Measurements from ENCODE around the gene PRPF6.

PRPF6 gene

DNA sequence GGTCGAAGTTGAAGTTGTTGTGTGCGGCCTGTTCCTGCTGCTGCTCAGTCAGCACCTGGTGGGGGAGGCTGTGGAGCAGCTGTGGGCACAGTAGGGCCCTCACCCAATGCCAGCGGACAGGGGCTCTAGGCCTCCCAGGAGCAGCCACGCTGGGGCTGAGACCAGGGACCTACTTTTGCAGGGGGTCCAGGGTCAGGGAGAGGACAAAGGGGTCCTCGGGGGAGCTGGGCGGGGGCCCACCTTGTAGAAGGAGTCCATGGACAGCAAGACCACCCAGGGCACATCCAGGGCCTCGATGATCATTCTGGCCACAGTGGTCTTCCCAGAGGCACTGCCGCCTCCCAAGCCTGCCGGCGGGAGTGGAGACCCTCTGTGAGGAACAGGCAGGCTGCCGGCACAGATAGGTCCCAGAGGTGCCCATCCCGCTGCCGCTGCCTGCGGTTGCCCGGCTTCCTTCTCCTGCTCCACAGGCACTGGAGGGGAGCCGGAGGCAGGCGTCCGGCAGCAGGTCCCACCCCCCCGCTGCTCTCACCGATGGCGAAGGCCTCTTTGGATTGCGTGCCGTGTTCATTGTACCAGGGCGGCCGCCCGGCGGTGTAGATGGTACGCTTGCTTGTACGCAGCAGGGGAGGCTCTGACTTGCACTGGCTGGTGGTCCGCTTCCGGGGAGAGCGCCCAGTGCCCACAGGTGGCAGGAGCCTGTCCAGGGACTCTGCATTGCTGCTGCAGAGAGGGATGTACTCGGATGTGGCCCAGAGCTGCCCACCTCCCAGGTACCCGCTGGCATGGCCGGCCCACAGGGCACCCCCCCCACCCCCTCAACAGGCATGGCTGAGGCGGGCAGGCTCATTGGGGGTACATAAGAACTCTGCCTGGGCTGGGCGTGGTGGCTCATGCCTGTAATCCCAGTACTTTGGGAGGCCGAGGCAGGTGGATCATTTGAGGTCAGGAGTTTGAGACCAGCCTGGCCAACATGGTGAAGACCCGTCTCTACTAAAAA is 34.7 kb upstream of the PRPF6 start:
- no peak for DNase-seq

DNA sequence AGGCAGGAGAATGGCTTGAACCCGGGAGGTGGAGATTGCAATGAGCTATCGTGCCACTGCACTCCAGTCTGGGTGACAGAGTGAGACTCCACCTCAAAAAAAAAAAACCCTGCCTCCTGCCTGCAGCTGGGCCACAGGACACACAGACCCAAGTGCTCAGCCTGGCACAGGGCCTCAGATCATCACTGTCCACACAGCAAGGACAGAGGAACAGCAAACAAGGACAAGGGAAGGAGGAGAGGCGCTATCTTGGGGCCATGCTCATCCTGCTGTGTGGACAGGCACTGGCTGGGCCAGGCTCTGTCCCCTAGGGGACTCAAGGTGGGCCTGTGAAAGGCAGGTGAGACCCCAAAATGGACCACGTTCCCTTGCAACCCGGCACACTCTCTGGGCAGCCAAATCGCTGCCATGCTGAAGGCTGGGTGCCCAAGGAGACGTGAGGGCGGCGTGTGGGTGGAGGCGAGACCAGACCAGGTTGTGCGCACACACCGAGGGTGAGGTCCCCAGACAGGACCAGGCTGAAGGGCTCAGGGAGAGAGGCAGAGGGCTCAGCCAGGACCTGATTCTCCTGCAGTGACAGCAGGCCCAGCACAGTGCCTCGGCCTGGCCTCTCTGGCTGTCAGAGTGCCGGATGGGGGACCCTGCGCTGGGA is 33.8 kb upstream of the PRPF6 start:
- no peak for DNase-seq

DNA sequence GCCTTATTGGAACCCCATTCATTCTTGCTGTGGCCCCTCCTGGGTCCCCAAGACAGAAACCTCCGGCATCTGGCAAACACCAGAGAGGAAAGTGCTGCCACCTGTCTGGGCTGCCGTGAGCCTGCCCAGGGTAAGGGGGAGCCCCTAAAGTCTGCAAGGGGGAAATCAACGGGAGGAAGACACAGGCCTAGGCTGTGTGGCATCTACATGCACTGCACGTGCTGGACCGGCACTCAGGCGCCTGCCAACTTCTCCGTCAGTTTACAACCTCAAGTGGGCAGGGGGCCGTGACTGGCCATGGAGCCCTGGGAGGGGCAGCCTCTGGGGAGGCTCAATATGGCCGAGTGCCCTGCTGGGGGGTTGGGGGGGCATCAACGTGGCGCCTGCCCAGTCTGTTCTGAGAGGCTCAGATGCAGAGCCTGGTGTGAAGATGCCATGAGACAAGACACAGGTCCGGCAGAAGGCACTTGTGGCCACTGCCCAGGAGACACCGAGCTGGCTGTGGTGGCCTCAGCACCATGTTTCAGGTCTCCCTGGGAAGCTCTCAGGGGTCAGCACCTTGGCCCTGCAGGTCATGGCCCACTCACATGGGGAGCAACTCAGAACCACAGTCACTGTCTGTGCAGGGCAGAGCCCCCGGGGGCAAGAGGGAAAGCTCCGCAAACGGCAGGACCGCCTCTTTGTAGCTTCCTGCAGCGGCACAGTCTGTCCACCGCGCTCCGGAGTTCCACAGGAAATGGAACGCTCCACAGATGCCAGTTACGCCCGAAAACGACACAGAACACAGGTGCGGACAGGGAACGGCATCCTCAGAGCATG is 33.1 kb upstream of the PRPF6 start:
- no peak for DNase-seq

DNA sequence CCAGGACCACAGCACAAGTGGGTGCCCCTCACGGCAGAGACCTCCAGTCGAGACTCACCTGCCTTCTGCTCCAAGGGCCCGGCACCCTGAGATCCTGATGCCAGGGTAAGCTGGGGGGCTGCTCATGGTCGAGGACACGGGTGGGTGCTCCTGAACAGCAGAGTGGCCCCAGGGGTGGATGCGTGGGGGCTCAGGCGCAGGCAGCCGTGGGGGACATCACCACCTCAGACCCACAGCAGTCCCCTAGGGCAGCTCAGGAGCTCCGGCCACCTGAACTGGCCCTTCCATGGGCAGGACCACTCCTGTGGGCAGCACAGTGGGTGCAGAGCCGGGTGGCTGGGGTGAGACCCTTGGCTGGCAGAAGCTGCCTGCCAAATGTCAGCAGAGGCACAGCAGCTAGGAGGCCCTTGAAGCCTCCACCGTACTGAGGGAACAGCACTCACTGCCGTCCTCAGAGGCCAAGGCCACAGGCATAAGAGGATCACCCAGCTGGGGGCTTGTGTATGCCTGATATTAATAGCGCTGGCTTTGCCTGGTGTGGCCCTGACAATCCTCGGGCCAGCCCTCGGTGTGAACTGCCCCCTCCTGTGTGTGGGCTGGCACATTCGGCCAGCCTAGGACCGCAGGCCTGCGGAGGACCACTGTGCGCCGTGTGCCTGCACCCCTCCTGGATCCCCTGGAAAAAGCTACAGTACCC is 30.1 kb upstream of the PRPF6 start:
- no peak for DNase-seq

DNA sequence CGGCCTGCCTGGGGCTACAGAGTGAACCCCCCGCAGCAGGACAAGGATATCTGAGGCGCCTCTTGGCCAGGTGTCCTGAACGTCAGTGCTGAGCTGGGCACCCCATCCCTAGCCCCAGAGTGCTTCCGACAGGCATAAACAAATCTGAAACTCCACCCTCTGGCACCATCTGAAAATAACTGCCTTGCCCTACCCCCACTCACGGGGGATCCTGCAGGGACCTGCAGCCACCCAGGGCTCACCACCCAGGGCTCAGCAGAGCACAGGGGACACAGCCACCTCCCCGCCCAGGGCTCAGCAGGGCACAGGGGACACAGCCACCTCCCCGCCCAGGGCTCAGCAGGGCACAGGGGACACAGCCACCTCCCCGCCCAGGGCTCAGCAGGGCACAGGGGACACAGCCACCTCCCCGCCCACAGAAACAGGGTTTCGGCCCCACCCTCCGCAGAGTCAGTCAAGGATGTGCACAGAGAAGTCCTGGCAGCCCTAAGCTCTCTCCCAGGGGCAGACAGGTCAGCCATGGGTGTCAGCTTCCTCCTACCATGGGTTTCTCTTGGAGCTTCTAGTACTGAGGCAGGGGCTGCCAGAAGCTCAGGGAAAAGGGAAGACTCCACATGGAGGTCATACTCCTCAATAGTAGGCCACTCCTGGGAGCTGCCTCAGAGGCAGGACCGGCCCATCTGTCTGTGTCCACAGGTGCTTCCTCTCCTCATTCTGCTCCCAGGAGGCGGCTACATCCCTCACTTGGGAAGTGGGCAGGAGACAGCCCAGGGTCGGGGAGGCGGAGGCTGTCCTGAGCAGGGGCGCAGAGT is 29.3 kb upstream of the PRPF6 start:
- DNase-seq = no peak

DNA sequence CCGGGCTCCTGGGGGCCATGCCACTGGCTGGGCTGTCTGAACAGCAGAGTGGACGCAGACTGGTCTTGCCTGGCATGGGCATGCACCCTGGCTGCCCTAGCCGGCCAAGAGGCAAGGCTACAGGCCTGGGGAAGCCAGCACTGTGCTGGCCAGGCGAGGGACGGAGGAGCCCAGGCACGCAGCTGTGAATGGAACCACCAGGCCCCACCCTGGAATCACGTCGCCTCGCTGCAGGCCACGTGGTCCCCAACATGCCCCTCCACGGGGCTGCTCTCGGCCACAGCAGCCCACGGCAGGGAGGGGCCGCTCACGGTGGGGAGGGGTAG is 28.8 kb upstream of the PRPF6 start:
- DNase-seq = no peak

DNA sequence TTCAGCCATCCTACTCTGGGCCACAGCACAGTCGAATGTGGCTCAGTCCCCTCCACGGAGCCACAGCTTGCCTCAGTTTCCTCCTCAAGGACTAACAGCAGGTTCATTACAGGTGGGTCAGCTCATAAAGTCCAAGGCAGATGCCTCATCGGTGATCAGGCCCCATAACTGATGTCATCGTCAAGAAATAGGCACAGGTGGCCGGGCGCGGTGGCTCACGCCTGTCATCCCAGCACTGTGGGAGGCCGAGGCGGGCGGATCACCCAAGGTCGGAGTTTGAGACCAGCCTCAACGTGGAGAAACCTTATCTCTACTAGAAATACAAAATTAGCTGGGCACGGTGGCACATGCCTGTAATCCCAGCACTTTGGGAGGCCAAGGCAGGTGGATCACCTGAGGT is 28.2 kb upstream of the PRPF6 start:
- DNase-seq = no peak

DNA sequence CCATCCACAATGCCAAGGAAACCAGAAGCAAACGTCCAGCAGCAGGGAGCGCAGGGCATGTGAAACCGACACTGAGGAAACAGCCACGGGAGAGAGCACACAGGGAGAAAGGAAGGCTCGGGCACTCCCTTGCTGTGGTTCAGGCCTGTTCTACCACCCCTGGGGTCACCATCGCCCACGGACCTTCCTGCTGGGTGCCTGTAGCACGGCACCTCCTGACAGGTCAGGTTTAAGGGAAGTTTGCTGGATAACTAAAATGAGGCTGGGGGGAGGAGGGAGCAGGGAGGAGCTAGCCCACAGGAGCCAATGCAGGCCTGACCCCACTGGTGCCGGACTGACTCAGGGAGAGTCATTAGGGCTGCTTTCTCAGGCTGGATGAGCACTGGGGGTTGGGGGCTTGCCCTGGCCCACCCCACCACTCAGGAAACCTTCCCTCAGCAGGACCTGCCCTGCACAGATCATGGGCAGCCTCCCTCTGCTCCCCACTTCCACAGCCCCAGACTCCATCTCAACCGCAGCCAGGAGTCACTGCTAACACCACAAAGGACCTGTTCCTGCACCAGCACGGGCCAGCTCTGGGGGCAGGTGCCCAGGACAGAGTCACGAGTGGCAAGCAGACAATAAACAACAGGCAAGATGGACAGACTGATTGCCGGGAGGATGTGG is 27.0 kb upstream of the PRPF6 start:
- no peak for DNase-seq

DNA sequence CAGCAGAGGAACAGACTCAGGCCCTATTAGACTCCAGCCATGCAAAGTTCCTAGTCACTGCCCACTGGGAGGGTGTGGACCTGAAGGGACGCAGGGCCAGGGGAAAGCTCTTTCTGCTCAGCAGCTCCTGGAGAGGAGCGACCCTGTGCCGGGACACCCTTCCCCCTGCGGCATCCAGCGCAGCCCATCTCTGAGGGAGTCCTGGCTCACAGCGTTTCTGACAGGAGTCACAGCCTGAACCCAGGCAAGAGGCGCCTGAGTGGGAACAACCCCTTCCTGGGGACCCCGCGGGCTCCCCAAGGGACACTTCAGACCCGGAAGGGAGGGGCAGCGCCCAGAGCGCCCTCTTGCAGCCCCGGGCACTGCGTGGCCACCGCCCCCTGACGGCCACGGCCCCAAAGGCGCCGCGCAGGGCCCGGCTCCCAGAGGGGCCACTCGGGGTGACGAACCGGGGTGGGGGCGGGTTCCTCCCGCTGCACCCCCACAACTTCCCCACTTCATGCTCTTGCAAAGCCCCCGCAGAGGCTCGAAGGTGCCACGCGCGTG is 25.6 kb upstream of the PRPF6 start:
- peak; percentile 26 for DNase-seq

DNA sequence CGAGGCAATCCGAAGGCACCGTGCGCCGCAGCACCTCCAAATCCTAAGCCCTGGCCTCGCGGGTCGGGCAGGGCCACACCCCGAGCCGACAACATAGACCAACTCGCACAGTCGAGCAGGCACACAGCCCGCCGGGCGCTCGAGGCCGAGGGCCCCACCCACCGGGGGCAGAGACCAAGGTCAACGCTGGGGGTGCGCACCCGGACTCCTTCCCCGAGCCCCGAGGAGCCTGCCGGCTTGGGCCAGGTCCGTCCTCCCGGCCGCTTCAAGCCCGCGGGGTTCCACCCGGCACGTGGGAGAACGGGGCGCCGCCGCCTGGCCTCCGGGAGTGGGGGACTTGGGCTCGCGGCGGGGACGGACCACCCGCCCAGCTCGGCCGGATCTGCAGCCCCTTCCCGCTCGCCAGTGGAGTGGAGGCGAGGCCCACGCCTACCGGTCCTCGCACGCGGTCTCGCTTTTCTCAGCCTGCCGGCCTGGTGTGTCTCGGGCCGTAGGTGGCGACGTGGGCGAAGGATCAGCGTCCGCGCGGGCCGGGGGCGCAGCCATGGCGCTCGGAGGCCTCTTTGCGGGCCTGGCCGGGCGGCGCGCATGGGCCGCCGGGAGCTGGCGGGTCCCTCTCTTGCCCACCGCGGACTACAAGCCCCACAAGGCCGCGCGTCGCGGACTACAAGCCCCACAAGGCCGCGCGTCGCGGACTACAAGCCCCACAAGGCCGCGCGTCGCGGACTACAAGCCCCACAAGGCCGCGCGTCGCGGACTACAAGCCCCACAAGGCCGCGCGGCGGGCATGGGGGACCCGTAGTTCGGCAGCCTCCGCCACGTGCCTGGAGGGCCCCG is 24.9 kb upstream of the PRPF6 start, which contains the start of gene UCKL1:
TSS of gene UCKL1 (minus strand) at position 590 of the 837 bp plus-strand sequence. CDS start at position 546, 44 bp downstream.
- peak; percentile 89 for DNase-seq

DNA sequence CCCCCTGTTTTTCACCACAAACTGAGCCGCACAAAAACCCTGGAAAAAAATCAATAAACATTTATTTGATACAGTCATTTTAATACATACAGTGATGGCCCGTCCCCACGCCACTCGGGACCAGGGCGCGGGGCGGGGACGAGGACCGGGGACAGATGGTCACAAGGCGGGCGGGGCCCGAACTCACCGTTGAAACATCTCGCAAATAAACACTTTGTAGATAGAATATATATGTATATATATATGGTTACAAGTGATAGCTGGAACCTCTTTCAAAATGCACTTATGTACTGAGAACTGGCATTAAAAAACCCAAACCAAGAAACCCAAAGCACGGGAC is 24.3 kb upstream of the PRPF6 start:
- DNase-seq = no peak

DNA sequence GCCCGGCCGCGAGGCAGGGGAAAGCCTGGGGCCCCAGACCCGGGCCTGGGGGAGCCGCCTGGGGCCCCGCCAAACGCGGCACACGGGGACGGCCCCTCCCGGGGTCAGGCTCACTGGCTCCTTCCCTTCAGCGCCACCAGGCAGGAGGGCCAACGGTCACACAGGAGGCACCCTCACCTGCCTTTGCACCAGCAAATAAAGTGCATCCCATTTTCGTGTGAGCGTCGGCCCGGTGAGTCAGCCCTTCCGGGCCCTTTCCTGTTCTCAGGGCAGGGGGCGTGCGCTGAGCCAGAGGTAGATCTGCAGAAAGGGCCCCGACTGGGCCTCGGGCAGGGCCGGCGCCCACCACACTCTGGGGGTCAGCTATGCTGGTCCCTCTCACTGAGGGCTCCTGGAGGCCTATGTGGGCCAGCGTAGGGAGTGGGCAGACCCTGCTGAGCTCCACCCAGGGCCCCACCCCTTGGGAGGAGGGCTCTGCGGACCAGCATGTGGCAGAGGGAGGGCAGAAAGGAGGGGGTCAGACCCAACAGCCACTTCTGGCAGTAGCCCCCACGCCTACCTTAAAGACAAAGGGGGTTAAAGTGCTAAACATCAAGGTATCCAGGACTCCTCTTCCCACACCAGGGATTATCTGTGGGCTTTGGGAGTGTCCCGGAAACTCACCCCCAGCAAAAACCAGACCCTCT is 23.8 kb upstream of the PRPF6 start:
- peak; percentile 64 for DNase-seq

DNA sequence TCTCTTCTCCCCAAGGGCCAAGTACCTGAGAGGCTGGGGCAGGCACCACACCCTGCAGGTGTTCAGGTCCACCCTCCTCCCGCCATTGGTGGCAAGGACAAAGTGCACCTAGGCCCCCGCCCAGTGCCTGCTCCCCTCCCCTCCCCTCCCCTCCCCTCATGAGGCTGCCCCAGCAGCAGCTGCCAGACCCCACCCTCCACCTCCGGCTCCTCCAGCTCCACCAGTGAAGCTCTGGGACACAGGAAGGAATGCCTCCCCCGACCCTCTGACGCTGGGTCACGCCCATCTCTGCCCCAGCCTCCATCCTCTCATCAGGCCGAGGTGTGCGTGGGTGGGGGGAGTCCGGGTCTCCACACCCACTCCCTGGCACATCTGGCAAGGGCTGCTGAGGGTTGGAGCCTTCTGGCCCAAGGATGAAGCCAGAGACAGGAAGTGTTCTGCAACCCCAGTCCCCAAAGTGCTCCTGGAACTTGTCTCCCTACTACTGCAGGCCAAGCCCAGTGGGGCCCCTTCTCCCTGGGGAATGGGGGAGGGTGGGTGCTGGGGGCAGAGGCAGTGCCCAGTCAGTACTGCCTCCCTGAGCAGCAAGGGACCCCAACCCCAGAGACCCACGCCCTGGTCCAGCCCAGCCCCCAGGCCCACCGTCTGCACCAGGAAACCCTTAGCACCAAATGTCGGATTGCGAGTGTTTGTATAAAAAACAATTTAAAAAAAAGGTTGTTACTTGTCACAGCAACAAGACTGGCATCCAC is 23.1 kb upstream of the PRPF6 start:
- no peak for DNase-seq

DNA sequence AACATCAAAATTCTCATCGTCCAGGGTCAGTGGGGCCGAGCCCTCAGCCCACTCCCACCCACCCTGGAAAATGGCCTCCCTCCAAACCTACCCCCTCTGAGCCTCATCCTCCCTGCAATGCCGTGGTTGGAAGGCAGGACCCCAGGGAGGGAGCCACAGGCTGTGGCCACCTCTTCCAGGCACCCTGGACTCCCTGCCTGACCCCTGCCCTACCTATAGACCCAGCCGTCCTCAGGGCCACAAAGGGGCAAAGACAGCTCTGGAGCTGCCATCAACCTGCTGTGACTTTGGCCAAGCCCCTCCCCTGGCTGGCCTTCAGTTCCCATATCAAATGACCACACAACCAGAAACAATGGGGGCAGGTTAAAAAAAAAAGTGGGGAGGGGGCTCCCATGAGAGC is 22.5 kb upstream of the PRPF6 start:
- no peak for DNase-seq

DNA sequence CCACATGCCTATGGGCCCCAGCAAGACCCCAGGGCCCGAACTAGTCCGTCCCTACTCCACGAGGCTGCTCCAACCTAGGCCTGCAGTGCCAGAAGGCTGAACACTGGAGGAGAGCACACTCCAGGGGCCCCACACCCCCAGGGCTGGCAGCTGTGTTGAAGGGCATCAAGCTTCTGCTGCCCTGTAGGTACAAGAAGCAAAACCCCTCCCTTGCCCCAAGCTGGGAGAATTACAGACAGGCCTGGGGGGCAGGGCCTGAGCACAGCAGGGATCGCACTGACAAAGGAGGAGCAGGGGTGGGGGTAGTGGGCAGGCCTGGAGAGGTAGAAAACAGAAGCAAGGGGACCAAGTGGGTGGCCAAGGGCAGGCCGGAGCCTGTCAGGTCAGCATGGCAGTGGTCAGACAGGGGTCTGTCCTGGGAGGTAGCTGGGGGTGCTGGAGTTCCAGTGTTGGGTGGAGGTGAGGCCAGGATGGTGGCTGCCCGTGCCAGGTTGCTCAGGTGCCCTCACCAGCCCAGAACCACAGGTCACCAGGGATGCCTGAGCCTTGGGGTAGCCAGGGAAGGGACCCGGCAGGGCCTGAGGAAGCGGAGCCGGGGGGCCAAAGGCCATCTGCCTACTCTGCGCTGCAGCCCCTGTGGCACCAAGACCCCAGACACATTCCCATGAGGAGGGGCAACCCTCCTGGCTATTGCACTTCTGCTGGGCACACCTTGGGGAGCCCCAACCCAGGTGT is 21.8 kb upstream of the PRPF6 start:
- DNase-seq = no peak

DNA sequence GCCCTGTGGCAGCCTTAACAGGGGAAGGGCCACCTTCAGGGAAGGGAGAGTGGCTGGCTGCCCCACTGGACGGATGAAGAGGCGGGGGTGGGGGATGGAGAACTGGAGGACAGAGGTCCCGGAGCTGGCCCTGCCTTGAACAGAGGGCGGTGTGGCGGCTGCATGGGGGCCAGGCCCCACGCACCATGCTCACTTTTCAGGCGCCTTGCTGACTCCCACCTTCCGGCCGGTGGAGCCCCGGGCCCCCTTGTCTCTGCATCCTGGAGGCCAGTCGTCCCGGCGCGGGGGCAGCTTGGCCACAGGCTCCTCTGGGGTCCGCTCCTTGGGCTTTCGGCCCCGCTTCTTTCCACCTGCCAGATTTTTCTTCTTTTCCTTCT is 21.2 kb upstream of the PRPF6 start:
- no peak for DNase-seq
